HG02938 (cell line): ENCODE data around the gene TEAD1.

ENCODE experiments used
- ATAC-seq: cut with Tn5 transposase; IDR thresholded peaks from one replicate; pipeline ENCODE4 v1.9.1; 2021; ENCODE audit warnings: mild to moderate bottlenecking, moderate library complexity; ENCODE audit not compliant: unreplicated experiment

Gene TEAD1

DNA sequence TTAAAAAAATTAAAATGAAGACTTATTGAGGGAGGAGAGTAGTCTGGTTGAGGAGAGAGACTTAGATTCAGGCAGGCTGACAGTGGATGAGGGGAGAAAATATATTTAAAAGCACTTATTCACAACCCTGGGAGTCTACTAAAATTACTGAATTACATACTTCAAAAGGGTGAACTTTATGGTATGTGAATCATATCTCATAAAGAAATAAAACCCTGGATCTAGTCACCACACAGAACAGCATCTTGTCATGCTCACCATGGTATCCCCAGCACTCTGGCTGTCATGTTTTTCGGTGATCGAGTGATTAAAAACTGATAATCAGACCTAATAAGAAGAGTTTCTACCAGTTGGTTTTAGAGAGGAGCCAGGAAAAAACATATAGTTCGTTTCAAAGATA is 11.0 kb downstream of the TEAD1 start:
- ATAC-seq = no peak

DNA sequence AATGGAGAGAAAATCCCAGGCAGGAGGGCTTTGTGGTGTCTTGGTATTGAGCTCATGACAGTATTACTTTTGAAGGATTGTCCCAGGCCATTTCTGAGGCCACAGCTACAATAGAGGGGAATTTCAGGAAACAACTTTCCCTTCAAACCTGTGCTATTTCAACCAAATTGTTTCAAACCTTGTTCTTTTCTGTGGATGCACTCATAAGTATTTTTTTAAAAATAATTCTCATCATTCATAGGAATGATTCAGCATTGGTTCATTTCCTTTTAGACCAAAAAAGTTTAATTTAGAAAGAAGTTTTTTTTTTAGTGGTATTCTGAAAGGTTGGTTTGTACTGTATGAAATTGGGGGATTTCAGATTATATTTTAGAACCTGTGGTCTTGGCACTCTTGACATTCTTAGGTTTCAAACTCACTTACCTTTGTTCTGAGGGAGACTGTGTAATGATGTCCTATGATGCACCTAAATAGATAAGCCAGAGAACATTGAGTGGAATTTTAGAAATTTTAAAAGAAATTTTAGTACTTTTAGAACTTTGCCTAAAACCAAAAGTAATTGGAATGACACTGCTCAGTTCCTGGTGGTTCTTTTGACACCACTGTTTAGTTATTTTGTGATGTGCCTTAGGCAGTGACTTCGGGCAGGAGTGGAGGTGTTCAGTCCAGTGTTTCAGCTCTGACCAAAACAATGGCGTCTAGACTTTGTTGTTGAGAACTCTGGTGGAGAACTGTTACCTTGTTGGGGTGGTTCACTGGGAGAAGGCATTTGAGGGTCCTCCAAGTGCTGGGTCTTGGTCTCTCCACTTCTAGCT is 12.2 kb downstream of the TEAD1 start:
- ATAC-seq = no peak

DNA sequence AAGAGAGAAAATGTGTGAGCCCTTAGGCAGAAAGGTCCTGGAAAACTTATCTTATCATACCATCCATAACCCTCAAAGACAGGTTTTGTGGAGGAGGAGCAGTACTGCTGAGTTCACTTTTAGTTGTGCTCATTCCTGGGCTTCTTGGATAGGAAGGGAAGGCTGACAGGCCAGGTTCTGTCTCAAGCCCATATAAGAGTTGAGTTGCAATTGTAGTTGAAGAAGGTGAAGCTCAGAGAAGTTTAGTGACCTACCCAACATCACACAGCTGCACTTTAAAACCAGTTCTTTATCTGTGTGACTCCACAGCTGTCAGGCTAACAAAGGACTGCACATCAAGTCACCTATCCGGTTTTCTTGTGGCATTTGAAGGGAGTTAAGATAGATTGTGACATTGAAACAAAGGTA is 13.0 kb downstream of the TEAD1 start:
- ATAC-seq = no peak

DNA sequence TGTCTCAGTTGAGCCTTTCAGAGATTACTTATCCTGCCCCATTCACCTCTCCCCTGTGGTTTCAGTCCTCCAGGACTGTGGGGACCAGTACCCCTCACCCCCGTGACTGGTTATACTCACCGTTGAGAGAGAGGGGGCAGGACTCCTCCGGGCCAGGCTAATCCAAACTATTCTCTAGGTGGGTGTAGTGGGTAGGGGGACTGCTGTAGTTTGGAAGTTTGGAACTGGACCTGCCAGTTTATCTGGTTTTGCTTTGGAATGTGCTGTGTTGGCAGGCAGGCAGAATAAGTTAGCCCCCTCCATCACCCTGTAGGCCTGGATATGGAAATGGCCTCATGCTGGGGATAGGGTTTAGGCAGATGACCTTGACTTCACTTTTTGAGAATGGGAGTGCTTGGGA is 13.5 kb downstream of the TEAD1 start:
- no peak for ATAC-seq

DNA sequence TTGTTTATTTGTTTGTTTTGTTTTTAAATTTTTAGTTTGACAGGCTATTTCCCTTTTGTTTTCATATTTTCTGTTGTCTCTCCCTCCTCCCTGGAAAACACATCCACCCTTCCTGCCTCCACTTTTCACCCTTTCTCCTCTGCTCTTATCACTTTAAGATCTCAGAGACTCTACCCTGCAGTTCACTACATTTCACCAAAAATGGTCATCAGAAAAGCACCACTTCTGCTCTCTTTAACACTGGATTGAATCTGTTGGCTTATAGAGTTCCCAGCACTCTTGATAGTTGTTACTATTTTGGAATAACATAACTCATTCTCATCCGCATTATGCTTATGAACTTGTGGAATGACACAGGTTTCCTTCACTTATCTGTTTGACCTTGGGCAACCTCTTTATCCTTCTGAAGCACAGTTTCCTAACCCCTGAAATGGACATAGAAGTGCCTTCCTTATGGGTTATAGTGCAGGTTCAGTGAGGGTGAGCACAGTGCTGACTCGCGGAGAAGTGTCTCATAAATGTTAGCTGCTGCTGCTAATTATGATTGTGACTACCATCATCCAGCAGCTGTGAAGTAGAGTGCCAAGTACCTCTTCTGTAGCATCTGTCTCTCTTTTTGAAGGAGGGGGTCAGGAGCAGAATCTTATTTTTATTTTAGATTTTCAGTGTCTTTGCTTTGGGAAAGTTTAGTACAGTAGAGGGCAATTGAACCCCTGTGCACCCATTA is 15.0 kb downstream of the TEAD1 start:
- no peak for ATAC-seq

DNA sequence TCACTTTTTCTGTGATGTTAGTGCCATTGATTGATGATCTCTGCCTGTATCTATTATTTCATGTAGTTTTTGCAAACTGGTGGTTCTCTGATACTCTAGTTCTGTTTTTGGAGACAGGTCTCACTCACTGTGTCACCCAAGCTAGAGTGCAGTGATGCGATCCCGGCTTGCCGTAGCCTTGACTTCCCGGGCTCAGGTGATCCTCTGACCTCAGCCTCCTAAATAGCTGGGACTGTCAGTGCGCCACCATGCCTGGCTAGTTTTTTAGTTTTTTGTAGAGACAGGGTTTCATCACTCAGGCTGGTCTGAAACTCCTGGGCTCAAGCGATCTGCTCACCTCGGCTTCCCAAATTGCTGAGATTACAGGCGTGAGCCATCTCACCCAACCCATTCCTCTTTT is 16.4 kb downstream of the TEAD1 start:
- ATAC-seq = no peak

DNA sequence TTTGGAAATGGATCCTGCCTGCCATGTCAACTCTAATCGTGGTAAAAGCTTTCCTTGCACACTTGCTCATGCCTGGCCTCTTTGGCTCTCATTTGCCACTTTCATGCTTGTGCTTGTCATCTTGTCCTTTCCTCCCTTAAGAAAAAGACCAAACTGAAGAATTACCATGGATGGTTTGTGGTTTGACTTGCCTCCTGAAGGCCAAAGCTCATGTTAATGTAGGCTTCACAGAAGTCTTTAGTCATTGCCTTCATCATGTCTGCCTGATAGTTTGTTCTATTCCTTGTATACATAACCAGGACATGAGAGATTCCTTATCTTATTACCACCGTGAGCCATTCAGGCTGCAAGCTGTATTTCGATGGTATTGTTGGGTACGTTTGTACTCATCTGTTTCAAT is 17.3 kb downstream of the TEAD1 start:
- no peak for ATAC-seq

DNA sequence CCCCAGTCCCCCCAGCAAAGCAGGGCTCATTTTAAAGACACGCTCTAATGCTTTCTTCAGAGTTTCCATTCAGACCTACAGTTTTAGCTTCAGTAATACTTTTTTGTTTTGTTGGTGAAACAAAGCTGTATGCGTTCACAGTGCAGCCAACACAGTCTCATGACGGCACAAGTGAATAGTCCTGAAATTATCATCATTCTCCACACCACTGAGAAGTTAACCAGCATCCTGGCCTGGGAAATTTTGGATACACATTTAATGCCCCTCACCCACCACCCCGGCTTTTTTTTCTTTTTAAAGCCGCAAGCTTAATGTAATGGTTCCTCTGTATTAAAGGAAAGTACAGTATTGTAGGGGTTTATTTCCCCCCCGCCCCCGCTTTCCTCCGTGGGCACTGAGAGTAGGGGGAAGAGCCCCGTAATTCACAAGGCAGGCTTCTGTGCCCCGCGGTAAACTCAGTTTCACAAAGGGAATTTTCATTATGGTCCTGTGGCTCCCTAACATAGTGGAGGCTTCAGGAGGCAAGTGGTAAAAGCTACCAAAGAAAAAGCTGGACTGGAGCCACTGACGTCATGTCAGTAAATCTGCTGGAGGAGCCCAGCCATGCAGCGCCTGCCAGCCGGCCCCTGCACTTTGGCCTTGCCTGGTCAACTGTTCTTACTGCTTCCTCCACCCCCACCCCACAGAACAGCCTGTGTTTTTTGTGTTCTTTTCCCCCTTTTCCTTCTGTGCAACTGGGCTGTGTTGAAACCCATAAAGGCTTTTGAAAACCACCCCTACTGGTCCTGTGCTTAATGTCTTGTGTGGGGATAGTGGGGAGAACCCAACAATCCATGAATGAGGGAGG is 18.2 kb downstream of the TEAD1 start:
- ATAC-seq = no peak

DNA sequence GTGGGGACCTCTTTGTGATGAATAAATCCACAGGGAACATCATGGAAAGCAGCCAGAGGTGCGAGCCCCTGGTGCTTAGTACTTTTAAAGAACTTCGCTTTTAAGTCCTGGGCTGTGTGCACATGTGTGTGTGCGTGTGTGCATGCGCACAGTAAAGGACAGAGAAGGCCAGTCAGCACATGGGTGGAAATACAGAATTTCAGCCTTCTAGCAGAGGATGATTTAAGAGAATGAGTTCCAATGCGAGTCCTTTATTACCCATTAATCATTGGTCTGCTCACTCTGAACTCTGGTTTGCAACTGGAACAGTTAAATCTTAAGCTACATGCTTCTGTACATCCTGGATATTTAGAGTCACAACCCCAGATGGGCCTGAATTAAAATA is 18.9 kb downstream of the TEAD1 start:
- no peak for ATAC-seq

DNA sequence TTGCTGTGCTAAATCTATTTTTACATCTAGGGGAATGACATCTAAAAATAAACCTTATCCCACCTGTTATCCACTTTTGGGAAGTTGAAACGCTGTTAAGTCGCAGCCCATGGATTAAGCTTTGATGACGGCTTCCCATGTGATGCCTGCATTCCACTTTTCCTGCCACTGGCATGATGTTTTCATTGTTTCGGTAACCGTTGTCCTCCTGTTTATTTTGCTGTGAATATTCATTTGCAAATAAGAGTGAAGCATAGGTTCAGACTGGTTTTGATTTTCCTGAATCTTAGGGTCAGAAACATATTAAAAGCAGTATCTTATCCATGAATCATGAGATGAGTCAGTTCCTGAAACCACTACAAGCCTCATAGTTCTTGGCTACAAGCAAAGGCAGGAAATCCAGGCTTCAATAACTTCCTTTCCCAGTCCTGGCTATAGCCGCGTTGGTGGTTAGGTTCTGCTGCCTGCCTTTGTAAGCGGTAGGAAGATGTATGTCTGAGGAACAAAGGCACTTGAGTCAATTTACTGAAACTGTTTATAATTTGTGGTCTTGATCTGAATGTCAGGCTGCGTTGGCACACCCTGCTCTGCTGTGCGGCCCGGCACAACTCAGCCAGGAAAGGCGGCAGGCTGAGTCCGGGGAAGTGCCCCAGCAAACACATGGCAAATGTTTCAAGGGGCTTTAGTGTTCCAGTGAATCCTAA is 19.4 kb downstream of the TEAD1 start:
- no peak for ATAC-seq

DNA sequence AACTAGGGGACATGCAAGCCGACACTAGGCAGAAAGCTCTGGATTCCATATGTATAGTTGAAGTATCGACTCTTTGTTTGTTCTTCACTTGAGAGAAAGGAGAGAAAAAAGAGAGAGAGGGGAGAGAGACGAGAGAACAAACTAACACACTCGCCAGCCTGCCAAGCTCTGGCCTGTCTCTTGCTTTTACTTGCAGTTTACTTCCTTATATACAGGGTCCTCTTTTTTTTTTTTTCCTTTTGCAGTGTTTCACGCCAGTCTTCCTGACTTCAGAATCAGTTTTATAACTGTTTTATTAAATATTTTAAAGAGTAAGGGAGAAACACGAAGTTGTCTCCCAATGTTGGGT is 19.9 kb downstream of the TEAD1 start:
- no peak for ATAC-seq

DNA sequence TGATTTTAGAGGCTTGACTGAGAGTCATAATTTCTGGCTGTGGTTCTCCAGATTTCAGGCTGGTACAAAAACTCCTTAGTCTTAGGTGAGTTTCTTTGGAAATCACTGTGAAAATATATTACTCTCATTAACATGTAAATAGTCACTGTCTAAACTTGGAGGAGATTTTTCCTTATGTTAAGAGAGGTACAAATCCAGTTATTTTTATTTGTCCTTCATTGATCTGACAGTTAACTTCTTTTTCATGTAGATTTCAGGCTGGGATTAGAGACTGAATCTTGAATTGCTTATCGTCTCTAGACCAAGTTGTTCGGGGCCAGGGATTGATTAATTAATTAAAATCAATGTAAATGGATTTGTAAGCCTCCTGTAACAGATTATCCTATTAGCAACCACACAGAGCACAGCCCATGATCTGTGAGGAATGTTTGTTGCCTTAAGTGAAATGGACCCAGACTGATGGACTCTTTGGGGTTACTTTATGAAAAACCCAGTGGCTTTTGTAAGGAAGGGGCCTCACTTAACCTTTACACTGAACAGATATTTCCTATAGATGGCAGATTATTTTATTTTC is 21.1 kb downstream of the TEAD1 start:
- no peak for ATAC-seq

DNA sequence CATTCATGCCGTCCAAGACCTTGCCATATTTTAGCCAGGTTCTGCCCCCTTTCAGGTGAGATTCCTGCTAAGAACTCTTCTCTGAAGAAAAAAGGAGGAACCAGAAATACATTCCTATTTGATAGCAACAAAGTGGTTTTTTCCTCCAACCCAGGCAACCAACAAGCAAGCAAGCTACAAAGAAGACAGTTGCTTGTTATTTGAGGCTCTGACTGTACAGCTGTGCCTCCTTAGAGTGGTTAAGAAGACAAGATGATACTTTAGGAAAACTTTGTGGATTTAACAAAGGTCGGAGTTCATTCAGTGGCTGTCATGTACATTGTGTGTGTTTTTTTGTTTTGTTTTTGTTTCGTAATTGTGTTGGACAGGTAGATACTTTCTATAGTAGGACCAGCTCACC is 21.7 kb downstream of the TEAD1 start:
- ATAC-seq = no peak

DNA sequence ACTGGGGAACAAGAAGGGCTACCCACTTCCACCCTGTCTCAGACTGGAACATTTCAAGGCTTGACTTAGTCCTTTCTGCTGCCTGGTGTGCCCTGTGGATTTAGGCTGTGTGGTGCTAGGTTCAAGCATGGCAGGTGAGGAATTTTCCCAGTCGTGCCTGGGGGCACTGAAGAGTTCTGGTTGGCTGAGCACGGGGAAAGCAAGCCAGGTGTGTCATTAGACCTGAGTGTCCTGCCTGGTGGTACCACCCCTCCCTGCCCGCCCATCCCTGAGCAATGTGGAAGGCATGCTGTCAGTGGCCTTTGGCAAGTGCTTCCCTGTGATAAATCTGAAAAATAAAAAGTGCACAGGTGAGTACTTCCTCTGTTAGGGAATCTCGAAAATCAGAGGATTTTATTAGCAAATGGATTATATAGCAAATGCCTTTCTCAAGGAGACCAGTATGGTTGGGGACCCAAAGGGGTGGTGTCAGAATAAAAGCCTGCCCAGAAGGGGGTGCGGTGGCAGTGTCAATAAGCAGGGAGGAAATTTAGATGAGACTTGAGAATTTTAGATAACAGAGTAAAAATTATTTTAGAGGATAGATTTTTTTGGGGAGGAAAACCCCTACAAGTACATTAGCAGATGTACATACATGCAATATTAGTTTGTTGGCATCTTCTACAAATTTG is 22.8 kb downstream of the TEAD1 start:
- no peak for ATAC-seq

DNA sequence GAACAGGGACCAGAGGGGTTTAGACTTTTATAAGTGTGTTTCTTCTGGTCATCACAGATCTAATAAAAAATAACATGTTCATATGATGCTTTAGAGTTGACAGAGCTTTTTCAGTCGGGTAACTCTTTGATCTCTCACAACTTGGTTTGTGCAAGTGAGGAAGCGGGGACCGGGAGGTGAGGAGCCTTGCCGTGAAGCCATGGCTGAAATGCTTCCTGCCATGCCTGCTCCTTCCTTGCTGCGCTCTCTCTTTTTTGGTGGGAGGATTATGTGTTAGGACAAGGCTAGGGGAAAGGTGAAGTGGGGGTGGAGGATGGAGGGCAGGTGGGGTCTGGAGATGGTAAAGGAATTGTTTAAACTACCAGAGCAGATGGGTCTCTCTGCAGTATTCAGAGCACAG is 23.8 kb downstream of the TEAD1 start:
- ATAC-seq = no peak

DNA sequence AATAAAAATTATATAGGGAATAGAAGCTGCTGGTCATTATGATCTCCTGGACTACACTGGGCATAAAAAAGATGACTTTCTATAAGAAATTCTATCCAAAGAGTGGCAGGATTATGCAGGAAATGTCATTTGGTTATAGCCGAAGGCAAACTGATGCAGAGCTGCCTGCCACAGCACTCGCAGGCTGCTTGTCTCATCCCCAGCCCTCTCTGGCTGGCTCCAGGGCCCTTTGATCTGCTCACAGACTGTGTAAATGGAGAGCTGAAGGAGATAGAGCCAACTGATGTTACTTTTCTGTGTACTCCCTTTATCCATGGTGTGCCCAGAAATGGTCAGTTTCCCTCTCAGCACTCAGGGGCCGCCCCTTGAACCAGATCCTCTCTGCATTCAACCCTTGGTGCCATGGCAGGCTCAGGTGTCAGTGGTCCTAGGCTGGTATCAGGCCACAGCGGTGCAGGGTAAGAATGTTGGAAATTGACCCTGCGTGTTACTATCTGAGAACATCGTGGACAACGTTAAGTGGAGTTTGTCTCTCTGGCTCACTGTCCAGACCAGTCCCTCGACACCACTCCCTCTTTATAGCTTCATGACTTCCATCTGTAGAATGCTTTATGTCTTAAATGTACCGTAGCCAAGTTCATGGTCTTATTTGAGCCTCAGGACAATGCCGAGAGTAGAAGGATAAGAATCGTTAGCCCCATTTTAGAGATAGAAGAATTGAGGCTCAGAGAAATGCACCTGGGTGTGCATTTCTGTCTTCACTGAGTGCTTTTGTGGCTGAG is 27.8 kb downstream of the TEAD1 start:
- ATAC-seq = no peak

DNA sequence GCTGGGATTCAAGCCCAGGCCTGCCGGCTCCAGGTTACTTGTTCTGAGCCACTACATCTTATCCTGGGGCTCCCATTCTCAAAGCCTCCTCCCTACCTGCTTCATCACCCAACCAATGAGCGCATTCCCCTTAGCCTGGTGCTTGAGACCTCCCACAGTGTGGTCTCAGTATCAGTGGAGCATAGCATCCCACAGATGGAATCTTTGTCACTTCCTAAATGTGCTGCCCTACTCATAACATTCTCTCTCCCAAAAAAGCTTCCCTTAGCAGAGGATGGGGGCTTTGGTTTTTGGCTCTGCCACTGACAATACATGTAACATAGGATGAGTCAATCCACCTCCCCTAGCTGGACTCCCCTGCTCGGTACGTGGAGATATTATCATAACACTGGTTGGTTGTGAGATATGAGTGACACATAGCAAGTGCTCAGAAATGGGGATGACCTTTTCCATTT is 28.8 kb downstream of the TEAD1 start:
- no peak for ATAC-seq

DNA sequence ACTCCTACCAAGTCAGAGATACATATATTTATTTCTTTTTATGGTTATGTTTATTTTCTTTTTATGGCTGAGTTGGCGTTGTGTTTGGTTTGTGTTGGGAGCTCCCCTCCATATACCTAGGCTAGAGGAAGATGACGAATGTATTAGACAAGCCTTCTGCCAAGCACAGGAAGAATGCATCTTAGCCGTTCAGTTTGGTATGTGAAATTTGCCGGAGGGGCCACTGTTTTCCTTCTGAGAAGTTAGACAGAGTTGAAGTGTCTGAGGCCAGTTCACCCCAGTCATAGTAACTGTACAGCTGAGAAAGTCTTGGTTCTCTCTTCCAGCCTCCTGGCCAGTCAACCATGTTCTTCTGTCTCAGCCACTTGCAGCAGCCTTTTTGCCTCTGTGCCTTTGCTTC is 29.8 kb downstream of the TEAD1 start:
- no peak for ATAC-seq

DNA sequence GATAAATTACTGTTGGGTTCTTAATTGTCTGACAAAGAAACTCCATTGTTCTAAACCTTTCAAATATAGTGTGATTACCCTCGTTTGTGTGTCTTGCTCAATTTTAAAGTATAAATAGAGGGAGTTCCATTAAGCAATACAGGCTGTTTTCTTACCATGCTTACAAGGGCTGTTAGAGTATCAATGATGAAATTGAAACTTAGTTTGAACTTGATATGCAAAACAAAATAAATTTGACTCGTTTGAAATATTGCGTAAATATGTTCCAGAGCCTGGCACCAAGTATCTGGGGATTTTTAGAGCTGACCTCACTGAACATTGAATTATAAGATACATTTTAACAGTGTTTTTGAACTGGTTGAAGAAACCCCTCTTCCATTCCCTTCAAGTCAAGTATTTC is 31.7 kb downstream of the TEAD1 start:
- ATAC-seq = no peak
